HFFc6 (cell line): ENCODE results near the gene BIN2. TPM values are rescaled to one million over a fixed set of nuclear protein-coding genes. Genes with fewer than 3 reads are reported as not detected.

Source experiments
- DNase-seq: peaks from one replicate; pipeline ENCODE4 v3.0.0-alpha.2; 2018
- H3K27ac Mint-ChIP-seq: 2 replicates; pipeline ENCODE4 v1.8.0; 2020; ENCODE audit warnings: mild to moderate bottlenecking, mixed read lengths
- H3K27me3 Mint-ChIP-seq: 2 replicates; pipeline ENCODE4 v1.8.0; 2021; ENCODE audit warnings: mild to moderate bottlenecking, moderate library complexity, mixed read lengths; ENCODE audit not compliant: insufficient read depth
- H3K36me3 Mint-ChIP-seq: 2 replicates; pipeline ENCODE4 v1.8.0; 2021; ENCODE audit warnings: low read depth, mixed read lengths
- H3K4me1 Mint-ChIP-seq: 2 replicates; pipeline ENCODE4 v1.8.0; 2020; ENCODE audit warnings: low read depth, mixed read lengths
- H3K4me3 Mint-ChIP-seq: 2 replicates; pipeline ENCODE4 v1.8.0; 2020; ENCODE audit warnings: mild to moderate bottlenecking, moderate library complexity, mixed read lengths
- H3K9me3 Mint-ChIP-seq: 2 replicates; pipeline ENCODE4 v1.8.0; 2020; ENCODE audit warnings: mild to moderate bottlenecking, mixed read lengths
- CTCF ChIP-seq: fragments of 200-600 bp; sonication (generic); IDR thresholded peaks from 2 replicates; pipeline ENCODE4 v1.5.0; 2021; ENCODE audit warnings: antibody characterized with exemption, mild to moderate bottlenecking
- total RNA-seq, 6 experiments: library from RNA; stranded (reverse); fragmentation: NEBNext Ultra II Directional; extraction: Animal tissue kit (Norgen Biotek cat#: 25700); gene quantifications; 2 replicates in 1 of 6; 3 replicates in 5 of 6; pipeline ENCODE4 v1.2.3, GENCODE V29; 2021

The BIN2 gene
- total RNA-seq, 6 experiments from 2014 or later = not detected

GRCh38 chr12:51357374-51358047 is 33.5 kb upstream of the BIN2 start:
- no peak overlapping the region for H3K4me3 Mint-ChIP-seq
- peaks cover 16% of the 10 kb centered on the region for H3K36me3 Mint-ChIP-seq
- H3K9me3 Mint-ChIP-seq = no peaks in the 10 kb centered on the region
- no peak overlapping the region for H3K27ac Mint-ChIP-seq
- no peak for TF ChIP-seq CTCF
- H3K27me3 Mint-ChIP-seq = no peaks in the 10 kb centered on the region
- no peak for DNase-seq
- H3K4me1 Mint-ChIP-seq = no peaks in the 10 kb centered on the region

GRCh38 chr12:51351913-51352532 is 28.0 kb upstream of the BIN2 start:
- Mint-ChIP-seq H3K4me1 (peaks cover 30% of the 10 kb centered on the region), H3K9me3 (no peaks in the 10 kb centered on the region), H3K27ac (no peak overlapping the region), H3K27me3 (no peaks in the 10 kb centered on the region; the same call in 1 of the 2 replicates), H3K4me3 (no peak overlapping the region), H3K36me3 (peaks cover 10% of the 10 kb centered on the region; the same call in 1 of the 2 replicates)
- peak; percentile 41 for DNase-seq
- TF ChIP-seq CTCF = peak; percentile 82

- no peaks in the 10 kb centered on the region for H3K9me3 Mint-ChIP-seq
- H3K4me1 Mint-ChIP-seq = peaks cover 49% of the 10 kb centered on the region
- H3K27ac Mint-ChIP-seq = peak overlapping the region; percentile 39; the same call in 1 of the 2 replicates
- no peak overlapping the region for H3K4me3 Mint-ChIP-seq
- H3K36me3 Mint-ChIP-seq = peaks cover 4% of the 10 kb centered on the region; the same call in 1 of the 2 replicates
- peaks cover 2% of the 10 kb centered on the region for H3K27me3 Mint-ChIP-seq
- TF ChIP-seq CTCF = no peak
- DNase-seq = peak; percentile 67
Measured at GRCh38 chr12:51349026-51349425, 25.1 kb upstream of the BIN2 start.

GRCh38 chr12:51348116-51348515 is 24.1 kb upstream of the BIN2 start:
- no peak for DNase-seq
- Mint-ChIP-seq H3K27me3 (peaks cover 2% of the 10 kb centered on the region), H3K4me1 (peaks cover 49% of the 10 kb centered on the region), H3K27ac (peak overlapping the region; percentile 2; the same call in 1 of the 2 replicates), H3K36me3 (no peaks in the 10 kb centered on the region), H3K9me3 (no peaks in the 10 kb centered on the region), H3K4me3 (no peak overlapping the region)
- TF ChIP-seq CTCF = no peak

- DNase-seq = no peak
- no peak for TF ChIP-seq CTCF
- Mint-ChIP-seq H3K36me3 (no peaks in the 10 kb centered on the region), H3K27ac (no peak within 1 kb of the TSS), H3K4me1 (peaks cover 43% of the 10 kb centered on the region), H3K4me3 (no peak within 1 kb of the TSS), H3K27me3 (peaks cover 2% of the 10 kb centered on the region), H3K9me3 (no peaks in the 10 kb centered on the region)
Measured at GRCh38 chr12:51346581-51346980, 22.6 kb upstream of the BIN2 start, which contains the start of gene CELA1. CELA1 (minus strand) TSS chr12:51346679; CDS start chr12:51346638, 41 bp downstream.
